SK-N-MC (cell line): Measurements from ENCODE around the gene GABRB3.

Experiments
- DNase-seq: peaks from one replicate; pipeline ENCODE4 v3.0.0-alpha.2; 2011; ENCODE audit warnings: low read depth, low spot score
- H3K27ac ChIP-seq: fragments of 200-600 bp; sonication (generic); 2 replicates; pipeline ENCODE4 v1.5.1; 2016; ENCODE audit warnings: mixed run types
- H3K36me3 ChIP-seq: fragments of 200-600 bp; sonication (generic); 2 replicates; pipeline ENCODE4 v1.6.1; 2017; ENCODE audit warnings: antibody characterized with exemption, low read length, mixed read lengths; ENCODE audit not compliant: insufficient read depth
- H3K4me3 ChIP-seq: fragments of 200-600 bp; sonication (generic); 2 replicates; pipeline ENCODE4 v1.5.1; 2016
- H3K9ac ChIP-seq: fragments of 200-600 bp; sonication (generic); 2 replicates; pipeline ENCODE4 v1.8.0; 2017; ENCODE audit warnings: mixed run types, mixed read lengths; ENCODE audit not compliant: insufficient read length
- H3K9me3 ChIP-seq: fragments of 200-600 bp; sonication (generic); 2 replicates; pipeline ENCODE4 v1.6.1; 2017; ENCODE audit warnings: low read depth, mild to moderate bottlenecking, antibody characterized with exemption, low read length, moderate library complexity, mixed read lengths
- EZH2 ChIP-seq: fragments of 200-600 bp; sonication (generic); IDR thresholded peaks from one replicate; pipeline ENCODE4 v1.6.1; 2017; ENCODE audit warnings: antibody characterized with exemption
- FOXP2 ChIP-seq: optimal IDR thresholded peaks from 2 replicates; pipeline ENCODE3; 2011; ENCODE audit warnings: mild to moderate bottlenecking, moderate library complexity; ENCODE audit not compliant: insufficient read depth; ENCODE audit errors: extremely low read length, control extremely low read depth
- POLR2AphosphoS5 ChIP-seq: IDR thresholded peaks from 2 replicates; pipeline ENCODE4 v1.6.1; 2012; ENCODE audit warnings: mild to moderate bottlenecking, low read depth, low read length, borderline replicate concordance

GABRB3 gene

GRCh38 chr15:26698555-26698954, 74.3 kb downstream of the GABRB3 start:
- Histone ChIP-seq H3K9me3 (no peaks in the 10 kb centered on the region), H3K4me3 (no peak overlapping the region), H3K36me3 (no peaks in the 10 kb centered on the region), H3K27ac (no peak overlapping the region), H3K9ac (no peak overlapping the region)
- TF ChIP-seq POLR2AphosphoS5 (no peak), FOXP2 (no peak), EZH2 (no peak)
- no peak for DNase-seq

- Histone ChIP-seq H3K27ac (no peak overlapping the region), H3K4me3 (no peak overlapping the region), H3K9ac (no peak overlapping the region), H3K36me3 (no peaks in the 10 kb centered on the region), H3K9me3 (no peaks in the 10 kb centered on the region)
- no peak for DNase-seq
- TF ChIP-seq POLR2AphosphoS5: no peak
- TF ChIP-seq EZH2: no peak
- no peak for TF ChIP-seq FOXP2
Measured at GRCh38 chr15:26697913-26698312, 75.0 kb downstream of the GABRB3 start.

DNA sequence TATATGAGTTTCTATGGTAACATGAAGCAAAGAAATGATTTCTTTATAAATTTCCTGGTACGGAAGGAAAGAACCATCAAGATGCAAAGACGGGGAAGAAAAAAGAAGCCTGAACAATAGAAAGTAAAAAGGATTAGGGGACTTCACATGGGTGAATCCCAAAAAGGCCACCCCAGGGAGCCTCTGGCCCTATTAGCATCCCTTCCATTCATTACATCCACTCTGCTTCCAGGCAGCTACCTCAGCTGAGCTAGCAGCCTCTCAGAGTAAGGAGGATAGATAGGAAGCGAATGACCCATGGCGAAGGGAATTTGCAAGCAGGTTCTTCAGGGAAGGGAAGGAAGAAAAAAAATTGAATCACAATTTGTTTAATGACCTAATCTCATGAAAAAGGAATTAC, 81.6 kb downstream of the GABRB3 start:
- TF ChIP-seq POLR2AphosphoS5 (no peak), EZH2 (no peak), FOXP2 (no peak)
- H3K9me3 ChIP-seq: no peaks in the 10 kb centered on the region
- no peak for DNase-seq
- H3K9ac ChIP-seq: no peak overlapping the region
- no peak overlapping the region for H3K27ac ChIP-seq
- no peak overlapping the region for H3K4me3 ChIP-seq
- no peaks in the 10 kb centered on the region for H3K36me3 ChIP-seq

GRCh38 chr15:26690778-26691177, 82.1 kb downstream of the GABRB3 start:
- no peak overlapping the region for H3K9ac ChIP-seq
- no peaks in the 10 kb centered on the region for H3K9me3 ChIP-seq
- DNase-seq: no peak
- H3K27ac ChIP-seq: no peak overlapping the region
- no peak overlapping the region for H3K4me3 ChIP-seq
- no peaks in the 10 kb centered on the region for H3K36me3 ChIP-seq
- TF ChIP-seq POLR2AphosphoS5: no peak
- TF ChIP-seq FOXP2: no peak
- TF ChIP-seq EZH2: no peak

DNA sequence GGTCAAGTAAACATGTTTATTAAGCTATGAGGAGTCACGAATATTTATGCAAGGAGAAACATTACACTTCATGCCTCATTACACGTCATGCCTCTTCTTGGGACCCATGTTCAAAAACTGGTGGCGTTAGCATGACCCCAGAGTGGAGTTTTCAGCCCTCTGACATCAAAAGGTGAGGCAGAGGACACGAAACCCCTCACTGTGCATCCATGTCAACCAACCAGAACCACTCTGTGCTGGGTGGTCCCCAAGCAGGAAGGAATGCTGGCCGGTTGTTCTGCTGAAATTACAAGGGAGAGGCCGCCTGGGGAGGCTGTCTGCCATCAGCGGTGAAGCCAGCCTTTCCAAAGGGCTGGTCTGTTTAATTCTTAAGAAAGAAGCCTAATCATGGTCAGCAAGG, 83.4 kb downstream of the GABRB3 start:
- TF ChIP-seq POLR2AphosphoS5: no peak
- no peak for TF ChIP-seq EZH2
- no peak for TF ChIP-seq FOXP2
- Histone ChIP-seq H3K27ac (no peak overlapping the region), H3K4me3 (no peak overlapping the region), H3K9ac (no peak overlapping the region), H3K9me3 (no peaks in the 10 kb centered on the region), H3K36me3 (no peaks in the 10 kb centered on the region)
- DNase-seq: no peak

- no peaks in the 10 kb centered on the region for H3K36me3 ChIP-seq
- H3K27ac ChIP-seq: no peak overlapping the region
- TF ChIP-seq POLR2AphosphoS5: no peak
- no peak for DNase-seq
- H3K9me3 ChIP-seq: no peaks in the 10 kb centered on the region
- no peak overlapping the region for H3K9ac ChIP-seq
- H3K4me3 ChIP-seq: no peak overlapping the region
Measured at GRCh38 chr15:26686547-26687187, 86.2 kb downstream of the GABRB3 start.

DNA sequence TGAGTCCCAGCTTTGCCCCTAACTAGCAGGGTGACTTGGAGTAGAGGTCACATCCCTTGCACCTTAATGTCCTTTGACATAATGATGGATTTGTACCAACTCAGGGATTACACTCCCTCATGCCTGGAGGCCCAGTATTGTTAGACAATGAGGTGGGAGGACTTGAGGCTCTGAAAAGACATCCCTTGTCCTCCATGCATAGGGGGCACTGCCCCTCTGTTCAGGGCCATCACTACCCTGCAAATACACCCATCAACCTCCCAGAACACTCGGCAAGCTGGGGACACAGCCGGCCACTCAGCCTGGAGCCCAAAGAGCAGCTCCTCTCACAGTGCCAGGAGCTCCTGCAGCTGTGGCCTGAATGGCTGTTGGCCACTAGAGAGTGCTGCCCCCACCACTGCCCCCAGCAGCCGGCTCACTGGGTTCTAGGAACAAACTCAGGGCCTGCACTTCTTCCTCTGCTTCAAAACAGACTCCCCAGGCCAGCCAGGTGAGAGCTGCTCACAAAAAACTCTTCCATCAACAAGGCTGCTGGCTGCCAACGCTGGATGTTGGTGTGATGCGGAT, 90.2 kb downstream of the GABRB3 start:
- no peaks in the 10 kb centered on the region for H3K9me3 ChIP-seq
- H3K9ac ChIP-seq: no peak overlapping the region
- TF ChIP-seq POLR2AphosphoS5 (no peak), EZH2 (no peak), FOXP2 (no peak)

GRCh38 chr15:26679927-26680326, 92.9 kb downstream of the GABRB3 start:
- DNase-seq: no peak
- Histone ChIP-seq H3K4me3 (no peak overlapping the region), H3K36me3 (no peaks in the 10 kb centered on the region), H3K9ac (no peak overlapping the region), H3K27ac (no peak overlapping the region), H3K9me3 (no peaks in the 10 kb centered on the region)
- TF ChIP-seq FOXP2 (no peak), EZH2 (no peak), POLR2AphosphoS5 (no peak)

More for the DNA sequence above, 90.2 kb downstream of the GABRB3 start:
- Histone ChIP-seq H3K27ac (no peak overlapping the region), H3K36me3 (no peaks in the 10 kb centered on the region), H3K4me3 (no peak overlapping the region)
- no peak for DNase-seq

DNA sequence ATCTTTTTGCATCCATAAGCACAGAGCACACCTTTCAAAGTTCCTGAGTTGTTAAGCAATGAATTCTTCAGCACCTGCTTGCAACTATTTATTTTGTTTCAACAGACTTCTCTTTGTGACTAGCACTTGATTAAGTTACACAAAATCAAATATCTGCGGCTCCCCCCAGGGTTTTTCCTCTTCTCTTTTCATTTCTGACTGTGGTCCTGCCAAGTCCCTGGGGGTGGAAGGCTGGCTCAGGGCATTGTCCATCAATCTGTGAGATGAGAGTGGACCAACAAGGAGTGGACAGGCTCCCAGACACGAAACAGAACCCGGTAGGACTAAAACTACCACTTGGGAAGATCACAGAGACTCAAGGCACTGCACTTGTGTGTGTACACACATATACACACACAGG, 96.8 kb downstream of the GABRB3 start:
- TF ChIP-seq FOXP2: no peak
- TF ChIP-seq EZH2: no peak
- no peak for TF ChIP-seq POLR2AphosphoS5
- Histone ChIP-seq H3K4me3 (no peak overlapping the region), H3K9ac (no peak overlapping the region), H3K9me3 (no peaks in the 10 kb centered on the region), H3K27ac (no peak overlapping the region), H3K36me3 (no peaks in the 10 kb centered on the region)
- no peak for DNase-seq
